Upper lobe of left lung (tissue), 4 donors: ENCODE data around the gene C3orf80.

Experiments used
- CTCF ChIP-seq, 6 experiments: fragments of 450-650 bp in 4 of 6; fragments of 200-600 bp in 2 of 6; sonication (generic) in 2 of 6; IDR thresholded peaks; one replicate each; pipeline ENCODE4 v1.5.1; 2016 to 2019; ENCODE audit warnings: antibody characterized with exemption in 6 of 6
- POLR2A ChIP-seq, 4 donors: fragments of 450-650 bp; IDR thresholded peaks; one replicate each; pipeline ENCODE4 v1.5.1; 2016 to 2017; ENCODE audit warnings: antibody characterized with exemption in 4 of 4, mild to moderate bottlenecking in 2 of 4

- no peak for TF ChIP-seq CTCF (IDR thresholded peaks at IDR 0.05)
- TF ChIP-seq POLR2A (IDR thresholded peaks at IDR 0.05): no peak
Observed at GRCh38 chr3:160187288-160187687, 37.9 kb upstream of the C3orf80 start.
